Trophoblast cell (in vitro differentiated cells and primary cell): ENCODE results near the gene FBXW11.

ENCODE experiments used
- DNase-seq, 2 donors: peaks; one replicate each; pipeline ENCODE4 v3.0.0-alpha.2; 2016
- H2AFZ ChIP-seq: 2 replicates; pipeline ENCODE4 v1.6.1; 2013; ENCODE audit warnings: low read length, moderate library complexity, mild to moderate bottlenecking; ENCODE audit not compliant: insufficient read depth, poor library complexity
- H2AK5ac ChIP-seq: 2 replicates; pipeline ENCODE4 v1.6.1; 2013; ENCODE audit warnings: mild to moderate bottlenecking, low read length
- H2BK120ac ChIP-seq: 2 replicates; pipeline ENCODE4 v1.6.1; 2013; ENCODE audit warnings: low read length, mild to moderate bottlenecking, moderate library complexity; ENCODE audit not compliant: insufficient read depth, poor library complexity
- H2BK12ac ChIP-seq: 2 replicates; pipeline ENCODE4 v1.6.1; 2013; ENCODE audit warnings: mild to moderate bottlenecking, low read length, moderate library complexity
- H2BK5ac ChIP-seq: 2 replicates; pipeline ENCODE4 v1.6.1; 2013; ENCODE audit warnings: low read length, low read depth, moderate library complexity, mild to moderate bottlenecking; ENCODE audit not compliant: poor library complexity
- H3K14ac ChIP-seq: 2 replicates; pipeline ENCODE4 v1.6.1; 2013; ENCODE audit warnings: mild to moderate bottlenecking, low read length
- H3K18ac ChIP-seq: 2 replicates; pipeline ENCODE4 v1.6.1; 2013; ENCODE audit warnings: mild to moderate bottlenecking, low read length
- H3K23ac ChIP-seq: 2 replicates; pipeline ENCODE4 v1.6.1; 2013; ENCODE audit warnings: low read length
- H3K27ac ChIP-seq: 2 replicates; pipeline ENCODE4 v1.5.1; 2013; ENCODE audit warnings: low read depth, mild to moderate bottlenecking, inconsistent platforms, low read length, moderate library complexity
- H3K27me3 ChIP-seq: 2 replicates; pipeline ENCODE4 v1.6.1; 2013; ENCODE audit warnings: inconsistent platforms, mild to moderate bottlenecking, low read length, moderate library complexity; ENCODE audit not compliant: insufficient read depth
- H3K36me3 ChIP-seq, 2 experiments: 1 replicate in 1 of 2; 2 replicates in 1 of 2; pipeline ENCODE4 v1.6.1; 2013; ENCODE audit warnings: low read length in 2 of 2, mild to moderate bottlenecking in 2 of 2, moderate library complexity in 1 of 2; ENCODE audit not compliant: insufficient read depth in 2 of 2, control insufficient read depth in 1 of 2
- H3K4ac ChIP-seq: 2 replicates; pipeline ENCODE4 v1.6.1; 2013; ENCODE audit warnings: low read depth, mild to moderate bottlenecking, low read length, moderate library complexity
- H3K4me1 ChIP-seq, 2 experiments: 1 replicate in 1 of 2; 2 replicates in 1 of 2; pipeline ENCODE4 v1.6.1; 2013; ENCODE audit warnings: low read length in 2 of 2, mild to moderate bottlenecking in 2 of 2, moderate library complexity in 1 of 2; ENCODE audit not compliant: insufficient read depth in 2 of 2, control insufficient read depth in 1 of 2
- H3K4me2 ChIP-seq: 2 replicates; pipeline ENCODE4 v1.6.1; 2013; ENCODE audit warnings: inconsistent platforms, mild to moderate bottlenecking, low read length, moderate library complexity
- H3K4me3 ChIP-seq: 2 replicates; pipeline ENCODE4 v1.5.1; 2013; ENCODE audit warnings: mild to moderate bottlenecking, low read depth, low read length, inconsistent platforms
- H3K79me1 ChIP-seq: one replicate; pipeline ENCODE4 v1.6.1; 2013; ENCODE audit warnings: low read length
- H3K79me2 ChIP-seq: 2 replicates; pipeline ENCODE4 v1.6.1; 2013; ENCODE audit warnings: low read length, mild to moderate bottlenecking; ENCODE audit not compliant: control insufficient read depth, insufficient read depth, poor library complexity
- H3K9ac ChIP-seq: 2 replicates; pipeline ENCODE4 v1.6.1; 2013; ENCODE audit warnings: mild to moderate bottlenecking, low read length
- H3K9me3 ChIP-seq: 2 replicates; pipeline ENCODE4 v1.6.1; 2013; ENCODE audit warnings: low read depth, mild to moderate bottlenecking, control low read depth, inconsistent platforms, low read length; ENCODE audit not compliant: insufficient read depth
- H4K12ac ChIP-seq: 2 replicates; pipeline ENCODE4 v1.6.1; 2013; ENCODE audit warnings: low read depth, mild to moderate bottlenecking, low read length, moderate library complexity
- H4K8ac ChIP-seq: 2 replicates; pipeline ENCODE4 v1.6.1; 2013; ENCODE audit warnings: low read depth, mild to moderate bottlenecking, low read length, moderate library complexity
- H4K91ac ChIP-seq: one replicate; pipeline ENCODE4 v1.6.1; 2013; ENCODE audit warnings: low read depth, mild to moderate bottlenecking, low read length, moderate library complexity
- WGBS: extraction: QIAGEN DNeasy Blood & Tissue Kit; methylation state at CpG from one replicate; pipeline ENCODE4 v1.1.7; 2013; ENCODE audit warnings: missing lambda C conversion rate; ENCODE audit not compliant: insufficient read length, insufficient coverage; ENCODE audit errors: extremely low coverage; 5-methylcytosine and 5-hydroxymethylcytosine counted together

The FBXW11 gene

GRCh38 chr5:172004824-172005237, 1.6 kb downstream of the FBXW11 start:
- no CpG with 5 or more reads among the region's 3 CpGs for WGBS
- peaks cover 14% of the 10 kb centered on the region for H3K79me1 ChIP-seq
- no peak overlapping the region for H3K23ac ChIP-seq
- no peak overlapping the region for H2BK12ac ChIP-seq
- H3K79me2 ChIP-seq: peaks cover 18% of the 10 kb centered on the region
- H4K91ac ChIP-seq: no peak overlapping the region
- peak overlapping the region; percentile 65 for H3K4me2 ChIP-seq
- H2AK5ac ChIP-seq: no peak overlapping the region
- H3K14ac ChIP-seq: no peak overlapping the region
- peaks cover 3 to 11% of the 10 kb centered on the region in 2 experiments for H3K4me1 ChIP-seq
- H4K8ac ChIP-seq: no peak overlapping the region
- H3K36me3 ChIP-seq: no peaks in the 10 kb centered on the region
- no peak overlapping the region for H2AFZ ChIP-seq
- no peak overlapping the region for H2BK120ac ChIP-seq
- no peak overlapping the region for H3K9ac ChIP-seq
- no peak overlapping the region for H3K27ac ChIP-seq
- DNase-seq: peak in 1 of 2 donors; percentile 24
- no peaks in the 10 kb centered on the region for H3K9me3 ChIP-seq
- H3K27me3 ChIP-seq: no peaks in the 10 kb centered on the region
- no peak overlapping the region for H3K18ac ChIP-seq
- H3K4ac ChIP-seq: peak overlapping the region; percentile 95
- H2BK5ac ChIP-seq: no peak overlapping the region
- no peak overlapping the region for H4K12ac ChIP-seq
- H3K4me3 ChIP-seq: no peak overlapping the region

- H3K79me2 ChIP-seq: peaks cover 18% of the 10 kb centered on the region
These were observed 2.7 kb downstream of the FBXW11 start for GRCh38 chr5:172003746-172004145.

GRCh38 chr5:172002840-172003512, 3.5 kb downstream of the FBXW11 start:
- Histone ChIP-seq H3K23ac (no peak overlapping the region), H3K27ac (no peak overlapping the region), H2AK5ac (no peak overlapping the region), H4K8ac (no peak overlapping the region), H3K14ac (no peak overlapping the region), H3K4ac (peak overlapping the region; percentile 50), H2BK12ac (no peak overlapping the region), H3K4me3 (no peak overlapping the region), H2AFZ (no peak overlapping the region), H3K4me1 (peaks cover 3 to 11% of the 10 kb centered on the region in 2 experiments), H3K36me3 (no peaks in the 10 kb centered on the region), H2BK120ac (no peak overlapping the region), H3K27me3 (no peaks in the 10 kb centered on the region), H3K18ac (no peak overlapping the region), H3K79me1 (peaks cover 14% of the 10 kb centered on the region), H3K9me3 (no peaks in the 10 kb centered on the region), H3K4me2 (no peak overlapping the region), H4K12ac (no peak overlapping the region), H4K91ac (no peak overlapping the region), H3K79me2 (peaks cover 22% of the 10 kb centered on the region), H2BK5ac (no peak overlapping the region), H3K9ac (no peak overlapping the region)
- no CpG with 5 or more reads among the region's 6 CpGs for WGBS
- no peak for DNase-seq

More at GRCh38 chr5:172003746-172004145, 2.7 kb downstream of the FBXW11 start:
- Histone ChIP-seq H2BK120ac (no peak overlapping the region), H3K18ac (no peak overlapping the region), H3K79me1 (peaks cover 14% of the 10 kb centered on the region), H3K23ac (no peak overlapping the region), H4K91ac (no peak overlapping the region), H3K14ac (no peak overlapping the region), H3K27me3 (no peaks in the 10 kb centered on the region), H3K4me2 (no peak overlapping the region), H3K9ac (no peak overlapping the region), H3K9me3 (no peaks in the 10 kb centered on the region), H3K36me3 (no peaks in the 10 kb centered on the region), H3K4ac (no peak overlapping the region), H2AFZ (no peak overlapping the region), H4K8ac (no peak overlapping the region), H2AK5ac (no peak overlapping the region), H4K12ac (no peak overlapping the region), H3K4me3 (no peak overlapping the region), H2BK5ac (no peak overlapping the region), H3K27ac (no peak overlapping the region), H2BK12ac (no peak overlapping the region), H3K4me1 (peaks cover 3 to 11% of the 10 kb centered on the region in 2 experiments)
- 100% methylated on average over 1 of the region's 1 CpG for WGBS
- no peak for DNase-seq

GRCh38 chr5:172002310-172002709, 4.1 kb downstream of the FBXW11 start:
- Histone ChIP-seq H3K36me3 (no peaks in the 10 kb centered on the region), H3K9ac (no peak overlapping the region), H3K18ac (no peak overlapping the region), H3K79me2 (peaks cover 22% of the 10 kb centered on the region), H3K79me1 (peaks cover 14% of the 10 kb centered on the region), H3K27me3 (no peaks in the 10 kb centered on the region), H4K91ac (no peak overlapping the region), H2BK12ac (no peak overlapping the region), H3K4ac (peak overlapping the region; percentile 79), H4K12ac (no peak overlapping the region), H2AFZ (no peak overlapping the region), H3K23ac (no peak overlapping the region), H3K27ac (no peak overlapping the region), H3K4me1 (peaks cover 0 to 5% of the 10 kb centered on the region in 2 experiments), H3K4me2 (no peak overlapping the region), H4K8ac (no peak overlapping the region), H3K4me3 (no peak overlapping the region), H2BK120ac (no peak overlapping the region), H3K14ac (no peak overlapping the region), H2BK5ac (no peak overlapping the region), H2AK5ac (no peak overlapping the region), H3K9me3 (no peaks in the 10 kb centered on the region)
- DNase-seq: no peak
- WGBS: no CpG with 5 or more reads among the region's 2 CpGs
